Measurements from ENCODE around the gene RRAD.

RRAD gene

GRCh38 chr16:66926171-66926947 is 1.0 kb upstream of the RRAD start:
- POLR2A ChIA-PET, result interaction anchor here (1.0 to 1.9 kb wide), 2 partner anchors 18 to 21 kb away, joined by 3 to 8 read pairs; no protein-coding TSS in a partner anchor
- no peak for DNase-seq (ENCODE audit: extremely low spot score)
- TF ChIP-seq TARDBP (IDR thresholded peaks at IDR 0.05), result no peak
- no peak for TF ChIP-seq BHLHE40 (IDR thresholded peaks at IDR 0.05; ENCODE audit: borderline replicate concordance)
- TF ChIP-seq ZNF384 (IDR thresholded peaks at IDR 0.05), result no peak
- TF ChIP-seq LEF1 (IDR thresholded peaks at IDR 0.05; ENCODE audit: borderline replicate concordance), result no peak
- no peak for TF ChIP-seq SUZ12 (IDR thresholded peaks at IDR 0.05)
- TF ChIP-seq PKNOX1 (IDR thresholded peaks at IDR 0.05), result no peak
- no peak for TF ChIP-seq FOXM1 (IDR thresholded peaks at IDR 0.05; ENCODE audit: borderline replicate concordance)
- no peak for TF ChIP-seq ARNT (IDR thresholded peaks at IDR 0.05)
- TF ChIP-seq CTBP1 (IDR thresholded peaks at IDR 0.05; ENCODE audit: borderline replicate concordance), result no peak
- TF ChIP-seq ELF4 (IDR thresholded peaks at IDR 0.05), result no peak
- no peak for TF ChIP-seq L3MBTL2 (conservative IDR thresholded peaks at IDR 0.05)
- TF ChIP-seq FOXK2 (IDR thresholded peaks at IDR 0.05), result no peak
- TF ChIP-seq HDGF (IDR thresholded peaks at IDR 0.05; ENCODE audit: borderline replicate concordance), result no peak
- TF ChIP-seq FOXA1 (IDR thresholded peaks at IDR 0.05), result no peak
- no peak for TF ChIP-seq SP1 (IDR thresholded peaks at IDR 0.05)
- CTCF ChIA-PET, result interaction anchor here (0.6 to 3.5 kb wide), 3 partner anchors 16 to 34 kb away, joined by 3 to 27 read pairs (median 5); no protein-coding TSS in a partner anchor

- CTCF ChIA-PET, result no interaction called here
- TF ChIP-seq PKNOX1 (IDR thresholded peaks at IDR 0.05), result no peak
- no peak for TF ChIP-seq FOXK2 (IDR thresholded peaks at IDR 0.05)
- no peak for TF ChIP-seq NFRKB (IDR thresholded peaks at IDR 0.05)
- TF ChIP-seq LEF1 (IDR thresholded peaks at IDR 0.05; ENCODE audit: borderline replicate concordance), result no peak
- TF ChIP-seq ELF4 (IDR thresholded peaks at IDR 0.05), result no peak
- TF ChIP-seq TARDBP (IDR thresholded peaks at IDR 0.05), result no peak
- TF ChIP-seq BHLHE40 (IDR thresholded peaks at IDR 0.05; ENCODE audit: borderline replicate concordance), result no peak
- TF ChIP-seq ZNF384 (IDR thresholded peaks at IDR 0.05), result no peak
- no peak for TF ChIP-seq L3MBTL2 (conservative IDR thresholded peaks at IDR 0.05)
- TF ChIP-seq SP1 (IDR thresholded peaks at IDR 0.05), result no peak
- no peak for TF ChIP-seq SUZ12 (IDR thresholded peaks at IDR 0.05)
- no peak for TF ChIP-seq ARNT (IDR thresholded peaks at IDR 0.05)
- no peak for TF ChIP-seq FOXA1 (IDR thresholded peaks at IDR 0.05)
- no peak for TF ChIP-seq FOXM1 (IDR thresholded peaks at IDR 0.05; ENCODE audit: borderline replicate concordance)
- no peak for TF ChIP-seq CTBP1 (IDR thresholded peaks at IDR 0.05; ENCODE audit: borderline replicate concordance)
- TF ChIP-seq HDGF (IDR thresholded peaks at IDR 0.05; ENCODE audit: borderline replicate concordance), result no peak
Measured at GRCh38 chr16:66924527-66925321, 611 bp downstream of the RRAD start.

GRCh38 chr16:66923866-66924265 is 1.5 kb downstream of the RRAD start:
- TF ChIP-seq ELF4 (IDR thresholded peaks at IDR 0.05) (no peak), NFRKB (IDR thresholded peaks at IDR 0.05) (no peak), SP1 (IDR thresholded peaks at IDR 0.05) (no peak), FOXM1 (IDR thresholded peaks at IDR 0.05; ENCODE audit: borderline replicate concordance) (no peak), TARDBP (IDR thresholded peaks at IDR 0.05) (no peak), FOXK2 (IDR thresholded peaks at IDR 0.05) (no peak), CTBP1 (IDR thresholded peaks at IDR 0.05; ENCODE audit: borderline replicate concordance) (no peak), ZNF384 (IDR thresholded peaks at IDR 0.05) (no peak), FOXA1 (IDR thresholded peaks at IDR 0.05) (no peak), ARNT (IDR thresholded peaks at IDR 0.05) (no peak), L3MBTL2 (conservative IDR thresholded peaks at IDR 0.05) (no peak), BHLHE40 (IDR thresholded peaks at IDR 0.05; ENCODE audit: borderline replicate concordance) (no peak), HDGF (IDR thresholded peaks at IDR 0.05; ENCODE audit: borderline replicate concordance) (no peak), PKNOX1 (IDR thresholded peaks at IDR 0.05) (no peak), LEF1 (IDR thresholded peaks at IDR 0.05; ENCODE audit: borderline replicate concordance) (no peak), SUZ12 (IDR thresholded peaks at IDR 0.05) (no peak)
- ChIA-PET POLR2A (no interaction called here), CTCF (interaction anchor here (0.9 kb wide), 1 partner anchor 13 kb away, joined by 3 read pairs; no protein-coding TSS in a partner anchor)
- no peak for DNase-seq (ENCODE audit: extremely low spot score)

More at GRCh38 chr16:66924527-66925321, 611 bp downstream of the RRAD start:
- DNase-seq (ENCODE audit: extremely low spot score), result no peak
- POLR2A ChIA-PET, result no interaction called here

GRCh38 chr16:66923247-66923731 is 2.0 kb downstream of the RRAD start:
- no peak for DNase-seq (ENCODE audit: extremely low spot score)
- TF ChIP-seq ZNF384 (IDR thresholded peaks at IDR 0.05), result no peak
- TF ChIP-seq PKNOX1 (IDR thresholded peaks at IDR 0.05), result no peak
- no peak for TF ChIP-seq ARNT (IDR thresholded peaks at IDR 0.05)
- no peak for TF ChIP-seq SP1 (IDR thresholded peaks at IDR 0.05)
- no peak for TF ChIP-seq NFRKB (IDR thresholded peaks at IDR 0.05)
- CTCF ChIA-PET, result interaction anchor here (0.9 kb wide), 1 partner anchor 12 kb away, joined by 3 read pairs; no protein-coding TSS in a partner anchor
- POLR2A ChIA-PET, result no interaction called here

Data from HEK293T (cell line).